Colonic mucosa (tissue), 4 donors: ENCODE data around the gene SLC13A5. TPM values are rescaled to one million over a fixed set of nuclear protein-coding genes. Genes with fewer than 3 reads are reported as not detected.
"Not testable (repeated sequence)": the region's sequence is repeated elsewhere in the genome, so short reads cannot be mapped to it uniquely, and the experiment has no call there.

Experiments used
- DNase-seq: peaks from one replicate; pipeline ENCODE4 v3.0.0-alpha.2; 2020
- H3K27ac ChIP-seq: fragments of 200-600 bp; one replicate; pipeline ENCODE4 v1.8.0; 2021
- H3K27me3 ChIP-seq: fragments of 200-600 bp; one replicate; pipeline ENCODE4 v1.8.0; 2021
- H3K36me3 ChIP-seq: fragments of 200-600 bp; one replicate; pipeline ENCODE4 v1.8.0; 2021
- H3K4me1 ChIP-seq: fragments of 200-600 bp; one replicate; pipeline ENCODE4 v1.8.0; 2021; ENCODE audit warnings: mild to moderate bottlenecking
- H3K4me3 ChIP-seq: fragments of 200-600 bp; one replicate; pipeline ENCODE4 v1.8.0; 2021
- H3K9ac ChIP-seq, 2 donors: one replicate each; pipeline ENCODE4 v1.7.0; 2013; ENCODE audit warnings: control low read depth in 2 of 2, low read depth in 2 of 2, low read length in 2 of 2
- H3K9me3 ChIP-seq: fragments of 200-600 bp; one replicate; pipeline ENCODE4 v1.8.0; 2021
- CTCF ChIP-seq: fragments of 200-600 bp; IDR thresholded peaks from one replicate; pipeline ENCODE4 v1.8.0; 2022; ENCODE audit warnings: antibody characterized with exemption, mild to moderate bottlenecking
- intact Hi-C: fragments of 100-400 bp; cut with DNase I; formaldehyde crosslinking; loops from one replicate; pipeline ENCODE4 v1.14.1; 2022
- total RNA-seq, 2 donors: library from RNA; stranded (reverse); fragmentation: NEBNext Ultra II Directional in 1 of 2; extraction: Animal tissue kit (Norgen Biotek cat#: 25700) in 1 of 2; gene quantifications; one replicate each; pipeline ENCODE4 v1.2.1, GENCODE V29; 2021
- donor health status: healthy.
- donor health status: DM: no; HTN: no; CAD: no.
- donor health status: DM: no; HTN: no; CAD: no.

SLC13A5 gene
- total RNA-seq, 2 donors from 2014 or later: 0.62 TPM; not detected in 1

GRCh38 chr17:6699997-6700947 lies 12.9 kb downstream of the SLC13A5 start:
- Histone ChIP-seq H3K4me3 (no peak overlapping the region), H3K36me3 (no peaks in the 10 kb centered on the region), H3K4me1 (no peaks in the 10 kb centered on the region), H3K9me3 (no peaks in the 10 kb centered on the region), H3K27me3 (no peaks in the 10 kb centered on the region), H3K9ac (no peak overlapping the region), H3K27ac (no peak overlapping the region)
- TF ChIP-seq CTCF: no peak
- intact Hi-C loops: no loop called here
- DNase-seq: no peak

GRCh38 chr17:6698004-6698403 lies 15.2 kb downstream of the SLC13A5 start:
- H3K36me3 ChIP-seq: no peaks in the 10 kb centered on the region
- no peak overlapping the region for H3K27ac ChIP-seq
- no peaks in the 10 kb centered on the region for H3K4me1 ChIP-seq
- intact Hi-C loops: no loop called here
- H3K9ac ChIP-seq: no peak overlapping the region
- TF ChIP-seq CTCF: no peak
- H3K27me3 ChIP-seq: no peaks in the 10 kb centered on the region
- no peak overlapping the region for H3K4me3 ChIP-seq
- H3K9me3 ChIP-seq: no peaks in the 10 kb centered on the region
- DNase-seq: no peak

- H3K27ac ChIP-seq: no peak overlapping the region
- H3K4me1 ChIP-seq: no peaks in the 10 kb centered on the region
- intact Hi-C loops: no loop called here
- H3K9ac ChIP-seq: no peak overlapping the region
- no peak for DNase-seq
- no peaks in the 10 kb centered on the region for H3K9me3 ChIP-seq
- no peak for TF ChIP-seq CTCF
- no peak overlapping the region for H3K4me3 ChIP-seq
- no peaks in the 10 kb centered on the region for H3K27me3 ChIP-seq
- H3K36me3 ChIP-seq: no peaks in the 10 kb centered on the region
Measured at GRCh38 chr17:6696906-6697305, 16.3 kb downstream of the SLC13A5 start.

- Histone ChIP-seq H3K4me1 (no peaks in the 10 kb centered on the region), H3K9ac (no peak overlapping the region), H3K9me3 (no peaks in the 10 kb centered on the region), H3K36me3 (no peaks in the 10 kb centered on the region), H3K27me3 (no peaks in the 10 kb centered on the region), H3K4me3 (no peak overlapping the region), H3K27ac (no peak overlapping the region)
- TF ChIP-seq CTCF: no peak
- intact Hi-C loops: no loop called here
- DNase-seq: no peak
Measured at GRCh38 chr17:6695565-6695964, 17.6 kb downstream of the SLC13A5 start.

GRCh38 chr17:6695051-6695450 lies 18.1 kb downstream of the SLC13A5 start:
- intact Hi-C loops: no loop called here
- TF ChIP-seq CTCF: no peak
- DNase-seq: no peak

GRCh38 chr17:6691958-6692357 lies 21.2 kb downstream of the SLC13A5 start:
- intact Hi-C loops: not testable (repeated sequence)

More at GRCh38 chr17:6695051-6695450, 18.1 kb downstream of the SLC13A5 start:
- no peaks in the 10 kb centered on the region for H3K36me3 ChIP-seq
- H3K9ac ChIP-seq: no peak overlapping the region
- H3K27ac ChIP-seq: no peak overlapping the region
- H3K4me3 ChIP-seq: no peak overlapping the region
- no peaks in the 10 kb centered on the region for H3K27me3 ChIP-seq
- H3K4me1 ChIP-seq: no peaks in the 10 kb centered on the region
- no peaks in the 10 kb centered on the region for H3K9me3 ChIP-seq

More at GRCh38 chr17:6691958-6692357, 21.2 kb downstream of the SLC13A5 start:
- H3K36me3 ChIP-seq, H3K9ac ChIP-seq, H3K27ac ChIP-seq, DNase-seq, H3K9me3 ChIP-seq, H3K4me3 ChIP-seq, H3K4me1 ChIP-seq, H3K27me3 ChIP-seq: not testable (repeated sequence)
